GM18517 (cell line): ENCODE measurements around the gene ADAMTS19.
"Not testable (repeated sequence)": the region's sequence is repeated elsewhere in the genome, so short reads cannot be mapped to it uniquely, and the experiment has no call there.

Experiments
- ATAC-seq: cut with Tn5 transposase; IDR thresholded peaks from one replicate; pipeline ENCODE4 v1.9.1; 2021; ENCODE audit warnings: mild to moderate bottlenecking, moderate library complexity; ENCODE audit not compliant: unreplicated experiment

Gene ADAMTS19, protein sequence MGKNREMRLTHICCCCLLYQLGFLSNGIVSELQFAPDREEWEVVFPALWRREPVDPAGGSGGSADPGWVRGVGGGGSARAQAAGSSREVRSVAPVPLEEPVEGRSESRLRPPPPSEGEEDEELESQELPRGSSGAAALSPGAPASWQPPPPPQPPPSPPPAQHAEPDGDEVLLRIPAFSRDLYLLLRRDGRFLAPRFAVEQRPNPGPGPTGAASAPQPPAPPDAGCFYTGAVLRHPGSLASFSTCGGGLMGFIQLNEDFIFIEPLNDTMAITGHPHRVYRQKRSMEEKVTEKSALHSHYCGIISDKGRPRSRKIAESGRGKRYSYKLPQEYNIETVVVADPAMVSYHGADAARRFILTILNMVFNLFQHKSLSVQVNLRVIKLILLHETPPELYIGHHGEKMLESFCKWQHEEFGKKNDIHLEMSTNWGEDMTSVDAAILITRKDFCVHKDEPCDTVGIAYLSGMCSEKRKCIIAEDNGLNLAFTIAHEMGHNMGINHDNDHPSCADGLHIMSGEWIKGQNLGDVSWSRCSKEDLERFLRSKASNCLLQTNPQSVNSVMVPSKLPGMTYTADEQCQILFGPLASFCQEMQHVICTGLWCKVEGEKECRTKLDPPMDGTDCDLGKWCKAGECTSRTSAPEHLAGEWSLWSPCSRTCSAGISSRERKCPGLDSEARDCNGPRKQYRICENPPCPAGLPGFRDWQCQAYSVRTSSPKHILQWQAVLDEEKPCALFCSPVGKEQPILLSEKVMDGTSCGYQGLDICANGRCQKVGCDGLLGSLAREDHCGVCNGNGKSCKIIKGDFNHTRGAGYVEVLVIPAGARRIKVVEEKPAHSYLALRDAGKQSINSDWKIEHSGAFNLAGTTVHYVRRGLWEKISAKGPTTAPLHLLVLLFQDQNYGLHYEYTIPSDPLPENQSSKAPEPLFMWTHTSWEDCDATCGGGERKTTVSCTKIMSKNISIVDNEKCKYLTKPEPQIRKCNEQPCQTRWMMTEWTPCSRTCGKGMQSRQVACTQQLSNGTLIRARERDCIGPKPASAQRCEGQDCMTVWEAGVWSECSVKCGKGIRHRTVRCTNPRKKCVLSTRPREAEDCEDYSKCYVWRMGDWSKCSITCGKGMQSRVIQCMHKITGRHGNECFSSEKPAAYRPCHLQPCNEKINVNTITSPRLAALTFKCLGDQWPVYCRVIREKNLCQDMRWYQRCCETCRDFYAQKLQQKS

DNA sequence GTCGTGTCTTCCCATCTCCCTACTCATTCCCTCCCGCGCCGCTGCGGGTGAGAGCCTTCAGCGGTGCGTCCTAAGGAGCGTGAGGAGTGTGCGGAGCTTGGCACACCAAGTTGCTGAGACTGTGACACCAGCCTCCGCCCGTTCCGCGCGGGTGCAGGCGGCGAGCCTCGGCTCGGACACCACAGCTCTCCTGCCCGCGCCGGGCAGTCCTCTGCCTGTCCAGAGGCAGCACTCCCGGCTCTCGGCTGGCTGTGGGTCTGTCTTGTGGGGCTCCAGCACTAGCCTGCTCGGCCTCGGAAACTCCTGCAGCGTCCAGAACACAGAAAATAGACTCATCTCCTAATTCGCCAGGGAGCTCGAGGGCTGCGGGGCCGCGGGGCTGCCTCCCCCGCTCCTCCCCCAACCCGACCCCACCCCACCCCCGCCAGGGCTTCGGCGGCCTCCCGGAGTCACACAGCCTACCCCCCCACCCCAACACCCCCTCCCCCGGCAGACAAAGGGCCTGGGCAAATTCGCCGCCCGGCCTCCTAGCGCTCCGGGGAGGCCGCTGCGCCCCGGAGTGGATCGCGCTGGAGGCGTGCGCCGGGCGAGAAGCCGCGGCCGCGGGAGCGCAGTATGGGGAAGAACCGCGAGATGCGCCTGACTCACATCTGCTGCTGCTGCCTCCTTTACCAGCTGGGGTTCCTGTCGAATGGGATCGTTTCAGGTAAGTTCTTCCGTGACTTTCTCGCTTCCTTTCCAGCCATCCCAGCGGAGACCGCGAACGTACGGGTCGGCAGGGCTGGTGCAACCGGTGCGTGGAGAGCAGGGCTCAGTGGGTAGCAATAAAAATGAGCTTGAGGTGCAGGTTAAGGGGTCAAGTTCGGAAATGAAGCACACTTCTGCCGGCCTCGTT, at the start of gene ADAMTS19:
TSS of gene ADAMTS19 (plus strand) at position 522 of the 895 bp plus-strand sequence. CDS start at position 616, 94 bp downstream.
- no peak for ATAC-seq

DNA sequence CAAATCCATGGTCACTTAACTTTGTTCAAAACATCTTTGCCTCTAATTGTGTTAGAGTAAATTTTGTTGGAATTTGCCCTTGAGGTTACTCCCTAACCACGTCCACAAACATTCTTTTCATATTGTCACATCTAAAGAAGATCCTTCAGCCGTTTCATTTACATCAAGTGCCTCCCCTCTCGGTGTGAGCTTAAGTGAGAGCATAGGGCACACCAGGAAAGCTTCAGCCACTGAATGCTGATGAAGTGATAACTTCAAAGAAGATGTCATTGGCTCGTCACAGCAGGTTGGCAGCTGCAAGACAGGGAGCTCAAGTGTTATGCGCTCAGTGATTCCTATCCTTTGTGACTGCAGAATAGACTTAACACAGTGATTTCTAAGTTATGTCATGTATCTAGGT, 49.6 kb upstream of the ADAMTS19 start:
- no peak for ATAC-seq

DNA sequence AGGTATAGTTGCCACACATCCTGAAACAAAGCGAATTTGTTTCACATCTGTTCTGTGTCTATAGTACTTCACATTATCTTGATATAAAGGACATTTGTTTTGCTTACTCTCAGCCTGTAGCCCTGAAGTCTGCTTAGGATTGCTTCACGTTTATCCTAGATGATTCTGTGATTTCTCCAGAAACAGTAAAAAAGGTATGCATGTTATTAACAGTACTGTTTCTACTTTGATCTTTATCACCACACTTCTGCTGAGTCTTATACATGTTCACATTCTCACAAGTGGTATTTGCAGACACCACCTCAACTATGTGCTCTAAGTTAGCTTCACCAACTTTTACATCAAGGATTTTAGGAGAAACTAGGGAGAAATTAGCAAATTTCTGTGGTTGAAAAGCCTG, 47.4 kb upstream of the ADAMTS19 start:
- no peak for ATAC-seq

DNA sequence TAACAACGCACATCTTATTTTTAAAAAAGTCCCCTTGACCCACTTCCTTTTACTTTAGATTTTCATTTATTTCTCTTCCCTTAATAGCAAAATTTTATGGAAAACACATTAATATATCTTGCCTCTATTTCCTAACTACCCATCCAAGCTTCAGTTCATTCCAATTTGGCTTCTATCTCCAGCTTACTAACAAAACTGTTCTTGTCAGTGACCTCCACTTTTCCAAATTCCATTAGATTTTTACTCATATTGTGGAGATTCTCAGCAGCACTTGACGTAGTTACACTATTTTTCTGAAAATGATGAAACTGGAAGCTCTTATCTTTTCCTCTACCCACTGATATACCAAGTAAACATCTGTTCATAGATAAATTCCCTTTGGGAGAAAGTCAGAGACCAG, 46.5 kb upstream of the ADAMTS19 start:
- ATAC-seq: no peak

DNA sequence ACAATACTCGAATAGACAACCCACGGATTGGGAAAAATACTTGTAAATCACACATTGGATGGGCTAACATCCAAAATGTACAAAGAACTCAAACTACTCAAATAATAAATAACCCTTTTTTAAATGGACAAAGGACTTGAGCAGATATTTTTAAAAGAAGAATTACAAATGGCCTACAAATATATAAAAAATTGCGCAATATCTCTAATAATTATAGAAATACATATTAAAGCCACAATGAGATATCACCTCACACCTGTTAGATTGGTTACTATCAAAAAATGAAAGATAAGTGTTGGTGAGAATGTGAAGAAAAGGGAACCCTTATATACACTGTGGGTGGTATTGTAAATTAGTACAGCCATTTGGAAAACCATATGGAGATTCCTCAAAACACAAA, 40.8 kb upstream of the ADAMTS19 start:
- ATAC-seq: no peak

DNA sequence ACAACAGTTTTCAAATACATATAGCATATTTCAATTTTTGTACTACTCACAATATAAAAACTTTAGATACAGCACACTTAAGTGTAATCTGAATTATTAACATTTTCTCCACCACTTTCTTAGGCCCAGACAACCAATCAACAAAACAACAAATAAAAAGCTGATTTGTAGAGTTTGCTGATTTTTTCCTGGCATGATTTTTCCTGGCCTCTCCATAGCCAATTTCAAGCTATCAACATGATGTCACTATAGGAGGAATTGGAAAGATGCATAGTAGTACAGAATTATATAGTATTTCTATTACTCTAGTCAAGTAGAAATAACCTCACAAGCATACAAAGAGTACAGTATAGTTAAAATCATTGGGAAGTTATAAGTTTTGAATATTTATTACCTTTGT, 35.1 kb upstream of the ADAMTS19 start:
- ATAC-seq: no peak

DNA sequence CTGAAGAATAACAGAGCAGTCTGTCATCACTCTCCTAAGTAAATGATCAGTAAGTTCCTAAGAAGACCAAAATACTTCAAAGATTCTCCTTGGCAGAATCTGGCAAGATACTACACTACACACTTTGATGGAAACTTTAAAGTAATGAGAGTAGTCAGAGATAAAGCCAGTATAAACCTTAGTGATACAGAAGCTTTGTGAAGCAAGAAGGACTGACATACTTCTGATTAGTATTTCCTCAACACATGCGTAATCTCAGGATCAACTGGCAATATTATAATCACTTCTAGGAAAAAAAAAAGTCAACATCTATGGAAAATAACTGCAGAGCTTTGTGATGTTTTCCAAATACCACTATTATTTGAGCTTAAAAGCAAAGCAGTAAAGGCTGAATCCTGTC, 34.0 kb upstream of the ADAMTS19 start:
- no peak for ATAC-seq

DNA sequence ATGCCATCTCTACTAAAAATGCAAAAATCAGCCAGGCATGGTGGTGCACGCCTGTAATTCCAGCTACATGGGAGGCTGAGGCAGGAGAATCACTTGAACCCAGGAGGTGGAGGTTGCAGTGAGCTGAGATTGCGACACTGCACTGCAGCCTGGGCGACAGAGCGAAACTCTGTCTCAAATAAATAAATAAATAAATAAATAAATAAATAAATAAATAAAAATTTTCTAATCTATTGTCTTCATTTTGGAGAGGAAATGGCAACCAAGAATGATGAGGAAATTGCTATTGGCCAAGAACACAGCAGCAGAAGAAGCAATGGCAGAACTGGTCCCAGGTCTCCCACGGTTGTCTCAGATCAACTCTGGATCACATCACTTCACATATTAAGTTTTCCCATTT, 31.5 kb upstream of the ADAMTS19 start:
- ATAC-seq: not testable (repeated sequence)

DNA sequence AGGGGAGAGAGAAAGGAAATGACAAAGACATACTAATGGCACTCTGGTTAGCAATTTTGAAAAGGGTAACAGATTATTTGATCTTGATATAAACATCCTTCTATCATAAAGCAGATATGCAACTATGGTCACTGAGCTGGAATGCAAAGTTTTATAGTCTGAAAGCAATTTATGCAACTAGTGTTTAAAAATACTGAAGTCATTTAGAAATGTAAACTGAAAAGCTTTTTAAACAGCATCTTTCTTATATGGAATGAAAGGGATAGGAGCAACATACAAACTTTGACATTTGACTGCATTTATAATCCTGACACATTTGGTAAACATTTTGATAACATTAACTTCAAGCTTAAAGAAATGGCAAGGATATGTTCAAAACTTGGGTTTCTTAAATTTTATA, 28.7 kb upstream of the ADAMTS19 start:
- no peak for ATAC-seq

DNA sequence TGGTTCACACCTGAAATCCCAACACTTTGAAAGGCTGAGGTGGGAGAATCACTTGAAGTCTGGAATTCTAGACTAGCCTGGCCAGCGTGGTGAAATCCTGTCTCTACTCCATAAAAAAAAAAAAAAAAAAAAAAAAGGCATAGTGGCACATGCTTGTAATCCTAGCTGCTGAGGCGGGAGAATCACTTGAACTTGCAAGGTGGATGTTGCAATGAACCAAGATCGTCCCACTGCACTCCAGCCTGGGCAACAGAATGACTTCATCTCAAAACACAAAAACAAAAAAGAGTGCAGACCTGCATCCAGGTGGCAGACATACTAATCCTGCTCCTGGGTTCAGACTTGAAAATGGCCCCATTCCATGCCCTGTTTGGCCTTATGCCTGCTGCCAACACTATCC, 21.8 kb upstream of the ADAMTS19 start:
- ATAC-seq: no peak

DNA sequence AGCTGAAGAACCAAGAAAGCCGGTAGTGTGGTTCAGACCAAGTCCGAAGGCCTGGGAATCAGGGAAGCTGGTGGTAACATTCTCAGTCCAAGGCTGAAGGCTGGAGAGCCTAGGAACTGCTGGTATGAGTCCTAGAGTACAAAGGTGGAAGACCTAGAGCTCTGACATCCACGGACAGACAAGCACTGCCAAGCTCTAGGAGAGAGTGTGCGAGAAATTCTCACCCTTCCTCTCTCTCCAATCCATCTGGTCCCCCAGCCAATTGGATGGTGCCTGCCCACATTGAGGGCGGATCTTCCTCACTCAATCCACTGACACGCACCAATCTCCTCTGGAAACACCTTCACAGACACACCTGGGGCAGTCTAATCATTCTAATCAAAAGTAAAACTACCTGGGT, 19.7 kb upstream of the ADAMTS19 start:
- ATAC-seq: no peak

DNA sequence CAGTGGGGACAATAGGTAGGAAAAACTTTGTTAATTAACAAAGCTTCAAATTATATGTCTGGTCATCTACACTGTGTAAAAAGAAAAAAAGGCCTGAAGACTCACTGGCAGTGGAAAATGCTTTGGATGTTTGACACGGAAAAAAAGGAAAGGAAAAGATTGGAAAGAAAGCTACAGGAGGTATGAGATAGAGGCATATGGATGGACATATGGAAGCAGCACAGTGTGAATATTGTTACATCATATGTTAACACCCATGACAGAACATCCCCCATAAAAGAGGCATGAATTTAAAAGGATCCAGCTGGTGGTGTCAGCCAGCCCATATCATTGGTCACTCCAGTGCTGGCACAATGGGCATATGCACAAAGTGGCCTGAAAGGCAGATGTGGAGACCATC, 19.0 kb upstream of the ADAMTS19 start:
- ATAC-seq: no peak

DNA sequence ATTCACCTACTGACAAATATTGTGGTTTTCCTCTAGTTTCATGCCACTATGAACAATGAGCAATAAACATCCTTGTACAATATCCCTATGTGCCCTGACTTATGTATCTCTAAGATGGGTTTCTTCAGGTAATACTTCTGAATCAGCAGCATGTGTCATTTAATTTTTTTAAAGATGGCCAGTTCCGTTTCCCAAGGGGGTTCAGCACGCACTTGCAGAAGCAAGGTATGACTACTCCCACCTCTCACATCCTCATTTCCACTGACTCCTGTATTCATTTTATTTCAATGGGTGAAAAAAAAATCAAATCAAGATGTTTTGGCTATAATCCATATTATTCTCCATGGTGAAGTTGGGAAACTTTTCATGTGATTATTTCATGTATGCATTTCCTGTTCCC, 14.7 kb upstream of the ADAMTS19 start:
- ATAC-seq: no peak

DNA sequence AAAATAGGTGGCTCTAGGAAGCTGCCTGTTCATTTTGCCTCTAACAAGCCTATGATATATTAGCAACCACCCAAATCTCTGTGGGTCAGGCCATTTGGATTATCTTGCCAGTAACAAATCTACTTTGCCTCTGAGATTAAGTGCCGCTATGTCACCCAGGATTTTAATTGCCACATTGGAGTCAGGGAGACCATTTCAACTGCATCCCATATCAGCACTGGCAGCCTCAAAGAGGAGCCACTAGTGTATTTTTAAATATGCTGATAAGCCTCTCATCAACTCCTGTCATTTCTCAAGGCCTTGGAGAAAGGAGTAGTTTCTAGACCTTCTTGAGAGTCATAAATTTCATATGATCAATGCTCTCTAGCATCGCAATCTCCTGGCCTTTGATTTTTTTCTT, 12.1 kb upstream of the ADAMTS19 start:
- no peak for ATAC-seq

DNA sequence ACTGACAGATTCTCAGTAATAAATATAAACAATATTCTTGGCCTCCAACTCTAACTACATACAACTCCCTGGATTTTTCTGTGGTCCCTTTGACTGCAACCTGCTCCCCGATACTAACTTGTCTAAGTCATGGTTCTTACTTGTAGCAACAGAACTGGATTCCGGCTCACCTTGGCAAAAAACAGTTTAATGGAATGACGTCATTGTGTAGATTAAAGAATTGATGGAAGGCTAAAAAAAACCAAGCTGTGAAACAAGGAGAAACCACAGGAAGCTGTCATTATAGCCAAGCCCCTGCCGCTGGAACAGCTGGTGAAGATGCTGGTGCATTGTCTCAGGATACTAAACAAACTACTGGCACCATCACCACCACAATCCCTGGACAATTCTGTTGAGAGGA, 11.4 kb upstream of the ADAMTS19 start:
- ATAC-seq: no peak

DNA sequence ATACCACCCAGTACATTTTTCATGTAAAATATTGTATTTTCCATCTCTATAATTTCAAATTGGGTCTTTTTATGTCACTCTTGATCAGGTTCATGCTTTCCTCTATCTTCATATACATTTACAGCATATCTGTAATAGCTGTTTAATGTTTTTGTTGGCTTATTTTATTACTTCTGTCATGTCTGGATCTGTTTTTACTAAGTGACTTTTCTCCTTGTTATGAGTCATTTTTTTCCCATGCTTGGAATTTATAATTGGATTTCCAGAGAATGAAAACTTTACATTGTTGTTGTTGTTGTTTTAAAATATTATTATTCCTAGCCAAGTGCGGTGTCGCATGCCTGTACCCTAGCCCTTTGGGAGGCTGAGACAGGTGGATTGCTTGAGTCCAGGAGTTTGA, 5.6 kb upstream of the ADAMTS19 start:
- no peak for ATAC-seq

DNA sequence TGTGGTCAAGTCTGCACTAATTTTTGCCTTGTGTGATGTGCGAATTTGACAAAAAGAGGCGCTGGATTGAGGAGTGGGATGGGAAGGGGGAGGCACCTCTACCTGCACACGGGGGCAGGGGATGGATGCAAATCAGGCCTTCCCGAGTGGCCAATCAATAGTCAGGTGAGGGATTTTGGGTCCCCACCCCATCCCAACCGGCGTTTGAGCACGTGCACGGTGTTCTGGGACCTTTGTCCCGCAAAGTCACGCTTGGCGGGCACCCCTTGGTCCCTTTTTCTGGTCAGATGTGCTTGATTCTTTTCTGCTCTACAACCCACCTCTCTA, 685 bp upstream of the ADAMTS19 start:
- no peak for ATAC-seq

DNA sequence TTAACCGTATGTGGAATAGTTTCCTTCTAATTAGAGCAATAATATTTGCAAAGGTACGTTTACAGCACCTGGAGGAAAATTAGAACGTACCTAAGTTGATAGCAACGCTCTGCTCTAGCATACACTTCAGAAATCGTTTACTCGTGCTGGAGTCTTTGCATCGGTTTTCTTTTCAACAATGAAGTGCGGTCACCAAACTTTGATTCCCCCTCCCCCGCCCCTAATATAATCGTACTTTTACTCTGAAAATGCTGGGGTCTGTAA, 506 bp downstream of the ADAMTS19 start:
- ATAC-seq: no peak

DNA sequence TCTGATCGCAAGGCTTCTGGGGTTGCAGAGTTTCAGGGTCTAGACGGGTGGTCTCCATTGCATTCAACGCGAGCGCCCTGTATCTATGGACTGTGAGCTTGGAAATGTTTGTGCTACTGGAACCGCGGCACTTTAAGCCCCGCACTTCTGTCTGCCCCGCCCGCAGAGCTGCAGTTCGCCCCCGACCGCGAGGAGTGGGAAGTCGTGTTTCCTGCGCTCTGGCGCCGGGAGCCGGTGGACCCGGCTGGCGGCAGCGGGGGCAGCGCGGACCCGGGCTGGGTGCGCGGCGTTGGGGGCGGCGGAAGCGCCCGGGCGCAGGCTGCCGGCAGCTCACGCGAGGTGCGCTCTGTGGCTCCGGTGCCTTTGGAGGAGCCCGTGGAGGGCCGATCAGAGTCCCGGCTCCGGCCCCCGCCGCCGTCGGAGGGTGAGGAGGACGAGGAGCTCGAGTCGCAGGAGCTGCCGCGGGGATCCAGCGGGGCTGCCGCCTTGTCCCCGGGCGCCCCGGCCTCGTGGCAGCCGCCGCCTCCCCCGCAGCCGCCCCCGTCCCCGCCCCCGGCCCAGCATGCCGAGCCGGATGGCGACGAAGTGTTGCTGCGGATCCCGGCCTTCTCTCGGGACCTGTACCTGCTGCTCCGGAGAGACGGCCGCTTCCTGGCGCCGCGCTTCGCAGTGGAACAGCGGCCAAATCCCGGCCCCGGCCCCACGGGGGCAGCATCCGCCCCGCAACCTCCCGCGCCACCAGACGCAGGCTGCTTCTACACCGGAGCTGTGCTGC, 1.0 kb downstream of the ADAMTS19 start:
- ATAC-seq: peak; percentile 48

DNA sequence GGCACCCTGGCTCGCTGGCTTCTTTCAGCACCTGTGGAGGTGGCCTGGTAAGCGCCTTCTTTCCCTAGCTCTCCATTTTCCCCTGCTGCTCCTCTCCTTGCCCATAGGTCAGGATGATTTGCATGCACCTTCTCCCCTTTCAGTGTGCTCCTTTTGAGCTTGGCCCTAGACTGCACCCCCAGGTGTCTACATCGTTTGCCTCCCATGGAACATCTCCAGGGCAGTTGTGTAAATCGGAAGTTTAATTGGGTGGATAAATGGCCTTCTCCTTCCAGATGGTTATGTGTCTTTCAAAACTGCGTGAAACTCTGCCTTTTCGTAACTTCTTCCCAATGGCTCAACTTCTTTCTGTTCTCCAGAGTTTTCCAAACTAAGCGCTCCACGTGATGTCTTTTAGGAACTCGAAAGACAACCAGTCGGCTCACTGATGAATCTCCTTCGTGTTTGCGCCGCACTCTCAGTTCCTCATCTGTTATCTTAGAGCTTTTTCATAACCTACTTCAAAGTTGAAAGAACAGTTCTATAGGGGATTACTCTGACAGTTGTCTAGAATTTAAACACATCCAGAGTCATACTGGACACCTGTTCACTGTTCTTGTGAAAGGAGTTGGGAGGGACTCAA, 1.7 kb downstream of the ADAMTS19 start:
- no peak for ATAC-seq
